ENCODE results near the gene SUSD4.

DNA sequence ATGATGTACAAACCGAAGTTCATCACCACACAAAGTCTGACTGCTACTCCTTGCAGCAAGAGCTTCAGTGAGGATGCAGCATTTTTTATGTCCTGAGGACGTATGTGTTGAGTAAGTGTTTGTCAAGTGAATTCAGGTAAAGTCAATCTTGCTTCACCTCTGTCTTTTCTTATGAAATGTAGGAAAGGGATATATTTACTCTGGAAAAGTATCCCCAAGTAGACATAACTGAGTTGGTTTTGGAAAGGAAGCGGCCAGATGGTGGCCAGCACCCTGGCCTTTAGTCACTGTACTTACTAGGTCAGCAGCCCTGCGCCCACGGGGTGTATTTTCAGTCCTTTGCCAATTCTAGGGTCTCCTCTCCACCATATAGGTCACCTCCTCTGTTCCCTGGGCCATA is 75.2 kb downstream of the SUSD4 start:
- TF ChIP-seq CTCF (IDR thresholded peaks at IDR 0.05) (no peak), POLR2A (IDR thresholded peaks at IDR 0.05) (no peak)

All from prostate gland (tissue), 2 donors.